GM18907 (cell line): ENCODE data around the gene PADI4.
"Not testable (repeated sequence)": the region's sequence is repeated elsewhere in the genome, so short reads cannot be mapped to it uniquely, and the experiment has no call there.

Source experiments
- ATAC-seq: cut with Tn5 transposase; IDR thresholded peaks from one replicate; pipeline ENCODE4 v1.9.1; 2021; ENCODE audit warnings: mild to moderate bottlenecking, moderate library complexity; ENCODE audit not compliant: unreplicated experiment

PADI4 gene

GRCh38 chr1:17310068-17310640 lies 2.2 kb downstream of the PADI4 start:
- ATAC-seq, result no peak

DNA sequence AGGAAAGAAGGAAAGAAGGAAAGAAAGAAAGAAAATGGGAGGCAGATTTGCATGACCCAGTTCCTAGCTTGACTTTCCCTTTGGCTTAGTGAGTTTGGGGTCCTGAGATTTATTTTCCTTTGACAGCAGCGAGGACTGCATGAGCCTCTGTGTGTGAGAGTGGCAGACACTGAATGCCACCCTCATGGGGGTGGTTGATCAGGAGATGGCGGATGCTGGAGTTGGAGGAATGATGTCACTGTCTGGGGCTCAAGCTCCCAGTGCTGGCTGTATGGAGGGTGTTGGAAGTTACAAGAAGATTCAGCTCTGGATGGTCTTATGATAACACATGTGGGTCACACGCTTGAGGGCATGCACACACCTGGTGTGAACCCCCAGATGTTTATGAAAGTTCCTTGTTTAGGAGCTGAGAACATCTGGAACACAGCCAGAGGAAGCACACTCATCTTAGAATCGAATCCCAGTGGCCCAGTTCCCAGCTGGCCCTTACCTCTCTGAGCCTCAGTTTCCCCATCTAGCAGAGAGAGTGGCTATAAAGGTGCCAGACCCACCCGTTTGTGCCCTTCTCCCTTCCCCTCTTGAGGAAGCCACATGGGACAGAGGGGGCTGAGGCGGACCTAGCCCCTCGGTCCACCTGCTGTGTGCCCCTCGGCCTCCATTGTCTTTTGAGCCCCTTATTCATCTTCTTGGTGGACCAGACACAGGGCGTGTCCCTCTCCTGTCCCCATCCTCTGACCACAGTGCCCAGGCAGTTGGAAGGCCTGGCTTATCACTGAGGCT lies 5.7 kb downstream of the PADI4 start:
- ATAC-seq, result no peak

GRCh38 chr1:17314491-17314971 lies 6.5 kb downstream of the PADI4 start:
- ATAC-seq, result no peak

GRCh38 chr1:17315542-17316130 lies 7.6 kb downstream of the PADI4 start:
- no peak for ATAC-seq

GRCh38 chr1:17316704-17317103 lies 8.7 kb downstream of the PADI4 start:
- ATAC-seq, result no peak

- ATAC-seq, result no peak
Measured at GRCh38 chr1:17318262-17318661, 10.3 kb downstream of the PADI4 start.

- no peak for ATAC-seq
Measured at GRCh38 chr1:17319561-17320350, 11.8 kb downstream of the PADI4 start.

- not testable (repeated sequence) for ATAC-seq
Measured at GRCh38 chr1:17321857-17322390, 13.9 kb downstream of the PADI4 start.

DNA sequence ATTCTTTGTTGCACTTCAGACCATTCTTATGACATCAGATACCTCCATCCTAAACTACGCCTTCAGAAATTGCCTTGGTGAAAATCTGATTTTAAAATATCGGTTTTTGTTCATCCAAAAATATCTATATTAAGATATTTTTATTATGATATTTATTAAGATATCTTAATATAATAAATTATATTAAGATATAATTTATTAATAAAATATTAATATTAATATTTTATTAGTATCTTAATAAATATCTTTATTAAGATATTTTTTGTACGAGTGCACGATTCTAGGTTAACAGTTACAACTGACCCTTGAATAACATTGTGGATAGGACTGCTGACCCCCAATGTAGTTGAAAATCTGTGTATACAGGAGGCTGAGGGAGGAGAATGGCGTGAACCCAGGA lies 20.9 kb downstream of the PADI4 start:
- ATAC-seq, result no peak

GRCh38 chr1:17329610-17330009 lies 21.6 kb downstream of the PADI4 start:
- no peak for ATAC-seq

DNA sequence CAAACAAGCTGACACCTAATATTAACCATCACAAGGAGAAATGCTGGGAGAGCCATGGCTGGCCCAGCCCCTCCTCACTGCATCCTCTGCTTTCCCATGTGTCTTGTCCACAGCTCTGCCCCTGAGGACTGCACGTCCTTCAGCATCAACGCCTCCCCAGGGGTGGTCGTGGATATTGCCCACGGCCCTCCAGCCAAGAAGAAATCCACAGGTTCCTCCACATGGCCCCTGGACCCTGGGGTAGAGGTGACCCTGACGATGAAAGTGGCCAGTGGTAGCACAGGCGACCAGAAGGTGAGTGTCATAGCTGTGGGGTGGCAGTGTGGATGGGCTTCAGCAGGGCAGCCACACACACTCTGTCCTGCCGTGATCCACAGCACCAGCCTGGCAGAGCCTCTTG lies 22.9 kb downstream of the PADI4 start:
- no peak for ATAC-seq

DNA sequence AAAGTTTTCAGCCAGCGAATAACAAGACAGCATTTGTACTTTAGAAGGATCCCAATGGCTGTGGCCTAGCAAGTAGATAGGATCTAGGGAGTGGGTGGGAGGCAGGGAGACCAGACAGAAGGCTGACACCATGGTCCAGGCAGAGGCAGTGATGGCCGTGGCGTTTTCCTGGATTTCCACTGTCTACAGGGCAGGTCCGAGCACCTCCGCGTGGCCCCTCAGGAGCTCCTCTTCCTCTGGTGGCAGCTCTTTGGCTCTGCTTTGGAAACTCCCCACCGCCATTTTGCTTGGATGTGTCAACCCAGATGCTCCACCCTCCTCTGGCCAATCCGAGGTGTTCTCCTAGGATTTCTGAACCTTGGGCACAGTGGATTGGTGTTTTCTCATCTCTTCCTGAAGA lies 25.1 kb downstream of the PADI4 start:
- no peak for ATAC-seq

DNA sequence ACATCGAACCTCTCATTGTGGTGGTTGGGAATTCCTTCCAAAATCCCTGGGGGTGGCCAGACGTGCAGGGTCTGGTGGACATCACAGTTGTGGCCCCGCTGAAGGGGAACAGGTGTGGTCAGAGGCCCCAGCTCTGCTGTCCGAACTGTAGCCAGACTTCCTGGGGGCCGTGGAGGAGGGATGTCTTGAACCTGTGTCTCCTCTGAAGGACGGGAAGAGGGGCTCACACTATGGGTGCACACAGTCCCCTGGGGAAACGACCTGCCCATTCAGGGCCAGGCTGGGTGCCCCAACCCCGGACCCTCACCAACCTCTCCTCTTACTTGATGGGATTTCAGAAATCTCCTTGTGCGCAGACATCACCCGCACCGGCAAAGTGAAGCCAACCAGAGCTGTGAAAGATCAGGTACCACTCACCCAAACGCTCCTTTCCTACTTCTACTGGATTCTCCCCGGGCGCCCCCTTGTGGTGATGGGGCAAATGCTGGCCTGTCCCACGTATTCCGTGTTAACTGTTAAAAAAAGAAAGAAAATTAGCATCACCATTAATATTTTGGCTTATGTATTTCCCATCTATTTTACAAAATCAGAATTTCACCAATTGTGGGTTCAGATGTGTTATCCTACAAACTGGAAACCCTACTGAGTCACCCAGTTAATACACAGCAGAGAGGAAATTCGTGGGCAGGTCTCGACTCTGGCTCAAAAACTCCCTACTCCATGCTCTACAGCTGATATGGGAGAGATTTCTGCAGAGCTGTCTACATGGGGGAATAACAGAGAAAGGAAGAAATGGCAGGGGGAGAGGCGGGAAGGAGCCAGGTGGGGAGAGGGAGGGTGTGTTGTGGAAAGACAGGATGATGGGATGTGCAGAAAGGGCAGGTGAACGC lies 28.1 kb downstream of the PADI4 start:
- no peak for ATAC-seq

GRCh38 chr1:17338706-17339493 lies 30.9 kb downstream of the PADI4 start:
- no peak for ATAC-seq

- ATAC-seq, result no peak
Measured at GRCh38 chr1:17339521-17339920, 31.5 kb downstream of the PADI4 start.

DNA sequence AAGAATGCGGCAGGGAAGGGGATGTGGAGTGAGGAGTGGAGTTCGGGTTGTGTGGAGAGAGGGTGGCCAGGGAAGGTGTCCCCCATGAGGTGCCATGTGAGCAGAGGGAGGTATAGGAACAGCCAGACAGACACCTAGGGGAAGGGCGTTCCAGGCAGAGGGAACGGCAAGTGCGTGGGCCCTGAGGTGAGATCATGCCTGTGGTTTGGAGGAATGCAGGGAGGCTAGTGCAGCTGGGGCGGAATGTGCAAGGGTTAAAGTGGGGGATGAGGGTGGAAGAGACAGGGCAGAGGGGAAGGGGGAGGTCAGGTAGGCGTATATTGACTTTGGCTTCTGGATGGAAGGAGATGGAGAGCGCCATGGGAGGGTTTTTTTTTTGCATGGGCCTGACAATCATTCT lies 32.4 kb downstream of the PADI4 start:
- ATAC-seq, result no peak

DNA sequence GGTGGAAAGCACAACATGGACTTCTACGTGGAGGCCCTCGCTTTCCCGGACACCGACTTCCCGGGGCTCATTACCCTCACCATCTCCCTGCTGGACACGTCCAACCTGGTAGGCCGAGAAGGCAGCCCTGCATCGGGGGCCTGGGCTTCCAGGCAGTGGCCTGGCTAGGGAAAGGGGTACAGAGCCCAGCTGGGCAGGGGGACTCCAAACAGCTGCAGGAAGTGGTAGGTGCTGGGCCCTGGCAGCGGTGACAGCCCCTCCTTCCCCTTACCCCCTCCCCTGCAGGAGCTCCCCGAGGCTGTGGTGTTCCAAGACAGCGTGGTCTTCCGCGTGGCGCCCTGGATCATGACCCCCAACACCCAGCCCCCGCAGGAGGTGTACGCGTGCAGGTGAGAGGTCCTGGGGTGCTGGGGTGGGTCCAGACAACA lies 34.0 kb downstream of the PADI4 start:
- no peak for ATAC-seq

DNA sequence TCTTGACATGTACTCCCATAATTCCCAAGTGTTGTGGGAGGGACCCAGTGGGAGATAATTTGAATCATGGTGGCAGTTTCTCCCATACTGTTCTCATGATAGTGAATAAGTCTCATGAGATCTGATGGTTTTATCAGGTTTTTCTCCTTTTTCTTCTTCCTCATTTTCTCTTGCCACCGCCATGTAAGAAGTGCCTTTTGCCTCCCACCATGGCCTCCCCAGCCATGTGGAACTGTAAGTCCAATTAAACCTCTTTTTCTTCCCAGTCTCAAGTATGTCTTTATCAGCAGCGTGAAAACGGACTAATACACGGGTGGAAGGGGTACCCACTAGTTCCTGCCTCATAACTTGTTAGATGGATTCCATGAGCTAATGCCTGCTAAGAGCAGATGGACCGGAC lies 37.5 kb downstream of the PADI4 start:
- ATAC-seq, result not testable (repeated sequence)

GRCh38 chr1:17346046-17346789 lies 38.2 kb downstream of the PADI4 start:
- ATAC-seq, result no peak
